OCI-M1 (cell line): ENCODE measurements around the gene SND1.
A peak's percentile ranks its signal among the peaks of the same experiment; 100 is the strongest.

ENCODE experiments used
- DNase-seq: peaks from one replicate; lab custom pipeline; 2025; lab: John Stamatoyannopoulos, UW

SND1 gene

DNA sequence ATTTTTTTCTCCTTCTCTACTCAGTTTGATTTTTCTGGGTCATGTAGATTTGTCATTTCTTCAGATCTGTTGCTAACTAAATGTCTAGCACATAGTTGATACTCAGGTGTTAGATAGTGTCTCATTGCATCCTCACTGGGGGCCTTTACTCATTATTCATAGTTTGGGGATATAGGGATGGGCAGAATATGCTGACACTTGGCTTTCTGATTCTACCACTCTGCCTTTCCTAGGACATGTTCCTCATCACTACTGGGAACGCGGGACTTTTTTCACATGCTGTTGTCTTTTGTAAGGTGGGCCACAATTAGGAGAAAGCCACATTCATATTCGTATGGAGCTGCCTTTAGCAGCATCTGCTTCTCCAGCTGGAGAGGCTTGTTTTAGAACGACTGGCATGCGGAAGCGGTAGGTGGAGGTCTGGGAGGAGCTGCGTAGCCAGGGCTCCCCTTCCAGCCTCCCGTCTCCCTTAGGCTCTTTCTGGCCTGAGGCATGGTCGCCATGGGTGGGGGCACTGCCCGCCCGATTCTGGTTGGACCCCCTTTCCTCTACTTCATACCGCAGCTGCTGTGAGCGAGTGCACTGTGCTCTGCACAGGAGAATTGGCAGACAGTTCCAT is 78.8 kb downstream of the SND1 start:
- DNase-seq = no peak

DNA sequence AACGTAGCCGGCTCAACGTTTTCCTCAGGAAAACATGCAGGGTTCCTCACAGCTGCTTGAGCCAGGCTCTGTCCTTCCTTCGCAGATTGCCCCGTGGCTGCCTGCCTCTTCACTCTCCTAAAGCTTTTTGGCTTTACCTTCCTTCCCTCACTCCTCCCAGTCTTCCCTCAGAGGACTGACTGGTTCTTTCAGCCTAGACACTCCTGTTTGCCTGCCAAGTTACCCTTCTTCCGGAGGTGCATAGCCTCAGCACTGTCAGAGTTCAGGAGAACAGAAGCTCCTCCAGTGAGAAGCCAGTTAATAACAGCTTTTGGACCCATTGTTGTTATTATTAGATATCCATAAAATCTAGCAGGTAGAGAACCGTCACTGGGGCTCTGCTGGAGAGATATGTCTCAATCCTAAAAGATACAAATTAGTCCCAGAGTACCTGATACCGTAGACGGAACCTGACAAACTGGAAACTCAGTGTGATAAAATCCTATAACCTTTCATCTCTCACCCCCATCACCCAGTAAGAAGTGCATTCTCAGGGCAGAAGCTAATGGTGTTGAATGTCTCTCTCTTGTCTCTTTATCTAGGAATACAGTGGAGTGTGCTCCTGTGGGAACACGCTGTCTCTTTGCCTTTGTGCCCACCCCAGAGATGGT is 79.6 kb downstream of the SND1 start:
- no peak for DNase-seq

DNA sequence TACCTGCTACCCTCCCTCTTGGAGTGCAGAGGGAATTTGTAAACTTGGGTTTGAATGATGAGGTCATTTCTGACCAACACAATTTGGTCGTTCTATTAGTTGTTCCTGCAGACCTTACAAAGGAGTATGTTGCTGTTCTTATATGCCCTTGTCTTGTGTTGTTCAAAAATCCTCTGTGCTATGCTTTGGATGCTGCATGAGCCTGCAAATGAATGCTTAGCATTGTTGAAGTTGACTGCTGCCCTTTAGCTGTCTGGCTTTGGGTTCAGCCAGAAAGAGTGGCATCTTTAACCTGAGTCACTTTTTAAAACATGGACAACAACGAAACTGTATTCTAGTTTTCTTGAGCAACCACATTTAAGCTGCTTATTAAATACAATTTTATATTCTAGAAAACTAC is 80.3 kb downstream of the SND1 start:
- DNase-seq = no peak

DNA sequence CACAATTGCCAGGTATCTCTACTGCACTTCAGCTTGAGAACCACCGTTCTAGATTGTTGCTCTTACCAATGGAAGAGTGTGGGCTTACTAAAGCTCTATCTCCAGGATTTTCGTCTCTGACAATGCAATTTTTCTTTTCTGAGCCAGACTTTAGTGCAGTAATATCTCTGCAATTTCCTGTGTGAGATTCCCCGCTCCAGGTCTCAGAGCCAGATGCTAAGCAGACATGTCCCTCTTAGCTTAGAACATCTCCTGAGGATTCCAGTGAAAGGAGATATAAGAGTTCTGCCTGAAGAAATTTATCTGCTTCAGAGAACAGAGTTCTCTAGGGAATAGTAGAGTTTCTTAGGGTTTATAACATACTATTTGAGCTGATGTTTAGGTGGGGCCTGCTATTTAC is 82.0 kb downstream of the SND1 start:
- DNase-seq = no peak

DNA sequence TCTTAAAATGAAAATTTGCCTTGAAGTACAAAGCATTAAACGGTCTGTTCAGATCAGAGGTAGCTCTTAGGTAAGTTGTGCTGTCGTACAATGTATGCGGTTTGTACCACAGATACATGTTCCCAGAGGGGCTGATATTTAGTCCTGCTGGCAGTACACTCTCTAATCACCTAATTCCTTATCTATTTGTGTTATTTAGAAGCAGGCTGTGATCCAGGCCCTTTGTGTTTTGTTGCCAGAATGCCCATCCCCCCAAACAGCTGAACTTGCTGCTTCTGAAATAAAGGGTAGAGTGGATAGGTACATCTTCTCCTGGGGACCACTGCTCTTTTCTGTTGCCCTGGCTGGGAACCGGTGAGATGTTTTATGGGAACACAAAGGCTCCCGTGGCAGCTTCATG is 84.5 kb downstream of the SND1 start:
- no peak for DNase-seq

DNA sequence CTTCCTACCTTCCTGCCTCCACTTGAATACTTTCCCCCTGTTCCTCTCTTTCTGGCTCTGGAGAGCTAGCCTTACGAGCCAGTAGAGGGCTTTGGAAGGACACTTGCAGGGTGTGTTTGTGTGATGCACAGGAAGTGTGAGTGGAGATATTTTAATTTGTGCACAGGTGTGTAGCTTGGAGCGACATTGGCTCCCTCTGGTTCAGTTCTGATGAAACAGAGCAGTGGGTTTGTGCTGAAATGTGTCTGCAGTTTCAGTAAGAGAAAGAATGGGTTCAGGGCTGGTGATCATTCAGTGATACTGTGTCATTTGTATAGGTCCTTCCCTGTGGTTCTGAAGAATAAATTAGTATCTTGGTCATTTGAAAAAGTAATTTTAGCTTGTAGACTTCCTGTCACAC is 86.9 kb downstream of the SND1 start:
- no peak for DNase-seq

DNA sequence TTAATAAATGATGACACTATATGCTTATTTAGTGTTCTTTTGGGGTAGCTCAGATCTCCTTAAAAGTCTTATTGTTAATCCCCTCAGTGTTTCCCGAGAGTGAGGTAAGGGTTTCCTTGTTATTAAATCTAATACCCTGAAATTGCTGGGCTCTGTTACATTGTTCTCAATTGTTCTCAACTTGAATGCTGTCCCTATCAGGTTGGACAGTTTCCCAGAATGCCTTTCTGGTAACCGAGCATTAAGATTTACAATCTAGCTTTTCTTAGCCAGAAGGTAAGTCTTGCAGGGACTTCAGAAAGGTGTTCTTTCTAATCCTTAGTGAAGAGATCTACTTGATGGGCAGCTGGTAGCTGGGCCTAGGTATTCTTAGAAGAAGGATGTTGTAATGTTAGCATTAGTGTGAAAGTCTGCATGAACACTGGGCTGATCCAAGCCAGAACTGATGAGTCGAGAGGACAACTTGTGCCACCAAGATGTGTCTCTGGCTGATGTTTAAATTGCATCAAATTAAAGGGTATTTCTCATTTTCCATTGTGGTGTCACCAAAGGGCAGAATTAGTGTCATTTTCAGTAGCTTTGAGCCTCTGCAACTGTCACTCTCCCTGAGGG is 89.9 kb downstream of the SND1 start:
- no peak for DNase-seq

DNA sequence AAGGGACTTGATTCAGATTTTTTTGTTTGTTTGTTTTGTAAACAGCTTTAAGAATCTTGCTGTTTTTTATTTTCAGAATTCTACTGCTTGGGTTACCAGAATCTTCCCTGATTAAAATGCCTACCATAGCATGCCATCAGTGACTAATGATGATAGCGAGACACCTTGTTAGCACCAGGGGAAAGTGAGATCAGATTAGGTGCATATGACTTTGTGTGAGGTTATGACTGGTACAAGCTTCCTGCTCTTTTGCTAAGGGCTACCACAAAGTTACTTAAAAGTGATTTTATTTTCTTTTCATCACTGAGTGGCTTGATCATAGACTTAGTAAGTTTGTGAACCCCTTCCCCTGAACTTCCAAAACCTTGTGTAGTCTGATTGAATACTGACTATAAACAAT is 93.5 kb downstream of the SND1 start:
- no peak for DNase-seq

DNA sequence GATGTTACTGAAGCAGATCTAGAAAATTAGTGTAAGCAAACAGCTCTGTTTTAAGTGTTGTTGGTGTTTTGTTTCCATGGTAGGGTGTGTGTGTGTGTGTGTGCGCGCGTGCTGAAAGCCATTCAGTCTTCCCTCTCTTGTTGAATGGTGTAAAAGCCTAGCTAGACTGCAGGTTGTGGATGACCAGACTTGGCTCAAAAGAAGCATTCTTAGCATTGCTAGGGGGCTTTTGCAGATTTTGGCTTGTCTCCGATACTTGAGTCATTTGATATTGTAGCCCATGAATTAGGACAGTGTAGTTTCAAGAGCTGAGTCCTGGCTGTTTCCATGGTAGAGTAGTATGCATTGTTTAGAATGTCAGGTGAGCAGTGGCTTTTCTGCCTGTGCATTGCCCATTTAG is 99.1 kb downstream of the SND1 start:
- DNase-seq = no peak

DNA sequence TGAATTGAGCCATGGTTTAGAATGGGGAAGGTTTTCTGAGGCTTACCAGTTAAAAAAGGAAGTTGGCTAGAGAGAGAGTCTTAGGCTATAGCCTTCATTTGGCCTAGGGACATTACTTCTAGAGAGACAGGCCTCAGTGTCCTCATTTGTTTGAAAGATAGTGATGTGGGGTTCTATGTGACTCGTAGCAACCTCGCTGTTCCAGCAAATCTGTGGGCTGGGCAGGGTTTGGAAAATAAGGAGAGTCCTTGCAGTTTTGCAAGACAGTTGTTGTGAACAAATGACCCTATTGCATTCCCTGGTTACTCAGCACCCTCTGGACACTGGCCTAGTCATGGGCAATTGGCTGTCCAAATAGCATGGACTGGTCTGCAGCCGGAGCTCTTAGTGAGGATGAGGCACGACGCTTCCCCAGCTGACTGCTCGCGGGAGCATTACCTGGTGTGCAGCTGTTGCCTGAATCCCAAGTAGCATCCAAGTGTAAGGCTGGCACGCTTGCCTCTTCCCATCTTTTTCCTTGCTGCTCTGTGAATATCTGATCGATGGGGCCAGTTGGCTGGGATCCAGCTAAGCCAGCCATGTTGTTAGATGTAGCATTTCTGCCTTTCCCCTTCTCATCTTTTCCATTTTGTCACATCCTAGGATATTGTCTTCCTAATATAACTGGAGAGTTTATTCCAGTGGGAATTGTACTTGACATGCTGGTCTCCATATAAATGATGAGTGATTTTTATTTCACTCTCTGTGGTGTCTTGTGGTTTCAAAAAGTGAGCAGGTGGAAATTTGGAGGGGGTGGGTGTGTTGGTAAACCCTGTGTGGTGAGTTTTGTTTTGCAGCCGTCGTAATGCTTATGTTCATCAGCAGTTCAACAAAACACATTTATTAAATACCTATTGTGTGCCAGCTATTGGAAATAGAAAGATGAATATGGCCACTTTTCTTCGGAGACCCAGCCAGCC is 99.8 kb downstream of the SND1 start:
- peak; percentile 23 for DNase-seq

DNA sequence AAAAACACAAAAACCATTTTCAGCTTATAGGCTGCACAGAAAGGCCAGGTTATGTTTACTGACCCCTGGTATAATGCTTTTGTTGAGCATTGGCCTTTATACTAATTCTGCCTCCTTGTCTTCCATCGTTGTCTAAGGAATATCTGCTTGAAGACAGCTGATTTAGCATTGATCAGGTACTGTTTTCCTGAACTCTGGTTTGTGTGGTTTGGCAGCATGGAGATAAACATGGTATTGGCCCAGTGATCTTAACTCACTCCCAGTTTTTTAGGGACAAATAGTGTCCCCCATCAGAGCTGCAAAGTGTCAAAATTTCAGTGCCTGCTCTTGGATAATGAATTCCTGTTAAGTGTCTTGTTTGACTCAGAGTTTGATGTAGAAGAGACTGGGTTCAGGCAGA is 100.8 kb downstream of the SND1 start:
- no peak for DNase-seq

DNA sequence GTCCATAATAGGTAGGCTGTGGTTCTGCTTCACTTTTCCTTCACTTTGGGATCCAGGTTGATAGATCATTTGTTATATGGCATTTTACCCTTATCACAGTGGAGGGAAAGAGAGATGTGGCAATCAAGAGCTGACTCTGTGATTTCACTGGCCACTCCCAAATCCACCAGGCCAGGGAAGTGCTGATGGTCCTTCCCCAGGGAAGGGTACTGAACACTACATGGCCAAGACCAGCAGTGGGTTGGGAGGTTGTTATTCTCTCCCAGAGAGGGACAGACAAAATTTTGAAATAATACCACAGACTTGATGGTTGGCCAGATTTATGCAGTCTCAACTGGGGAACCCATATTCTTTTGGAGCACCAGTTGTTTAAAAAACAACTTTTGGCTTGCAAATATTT is 102.5 kb downstream of the SND1 start:
- DNase-seq = no peak

DNA sequence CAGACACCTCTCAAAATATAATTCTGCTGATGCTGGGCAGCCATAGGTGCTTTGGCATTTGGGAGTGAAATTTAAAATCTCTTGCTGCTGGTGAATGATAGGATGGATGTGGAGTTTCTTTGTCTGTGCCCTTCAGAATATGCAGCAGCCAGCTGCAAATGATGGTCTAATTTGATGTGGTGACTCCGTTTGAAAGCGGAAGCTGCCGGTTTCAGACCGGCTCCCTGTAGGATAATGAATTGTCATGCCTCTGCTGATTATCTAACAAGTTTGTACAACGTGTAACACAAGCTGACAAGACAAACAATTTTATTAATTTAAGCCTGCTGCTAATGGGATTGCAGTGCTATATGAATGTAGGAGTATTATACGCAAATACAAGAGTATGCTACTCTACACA is 103.5 kb downstream of the SND1 start:
- DNase-seq = no peak

DNA sequence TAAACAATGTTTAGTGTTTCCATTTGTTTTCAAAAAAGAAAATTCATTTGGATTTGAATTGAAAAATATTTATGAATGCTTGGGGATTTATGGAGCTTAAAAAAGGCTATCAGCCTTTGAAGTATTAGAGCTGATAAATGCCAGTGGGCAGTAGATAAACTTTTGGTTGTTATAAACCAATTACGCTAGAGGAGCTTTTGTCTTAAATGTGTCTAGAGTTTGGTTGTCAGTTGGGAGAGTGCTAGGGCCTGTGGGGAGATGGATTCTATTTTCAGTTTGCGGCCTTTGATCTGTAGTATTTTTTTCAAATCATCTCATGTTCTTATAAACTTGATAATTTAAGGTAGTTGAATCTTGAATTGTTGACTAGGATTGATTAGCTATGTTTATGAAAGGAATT is 104.0 kb downstream of the SND1 start:
- DNase-seq = no peak

DNA sequence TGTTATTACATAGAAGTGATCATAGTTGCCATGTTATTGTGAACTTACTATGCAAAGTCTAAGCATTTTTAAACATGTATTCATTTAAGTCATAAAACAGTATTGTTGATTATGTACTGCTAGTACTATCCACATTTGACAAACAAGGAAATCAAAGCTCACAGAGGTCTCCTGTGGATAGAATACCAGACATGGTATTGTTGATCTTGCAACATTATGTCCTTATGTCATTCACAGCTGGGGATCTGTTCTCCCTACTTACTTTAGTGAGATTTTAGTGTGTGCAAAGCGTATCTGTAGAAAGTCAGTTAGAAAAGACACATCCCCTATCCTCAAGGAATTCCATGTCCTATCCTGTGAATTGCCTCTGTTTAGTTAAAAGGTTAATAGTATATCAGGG is 106.1 kb downstream of the SND1 start:
- DNase-seq = no peak

DNA sequence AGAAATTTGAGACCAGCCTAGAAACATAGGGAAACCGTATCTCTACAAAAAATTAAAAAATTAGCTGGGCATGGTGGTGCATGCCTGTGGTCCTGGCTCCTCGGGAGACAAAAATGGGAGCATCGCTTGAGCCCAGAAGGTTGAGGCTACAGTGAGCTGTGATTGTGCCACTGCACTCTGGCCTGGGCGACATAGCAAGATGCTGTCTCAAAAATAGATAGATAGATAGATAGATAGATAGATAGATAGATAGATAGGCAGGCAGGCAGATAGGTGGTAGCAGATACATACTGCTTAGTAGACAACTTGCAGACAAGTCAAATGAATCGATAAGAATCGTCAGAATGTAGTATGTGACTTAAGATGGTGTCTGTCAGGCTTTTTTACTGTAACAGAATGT is 106.9 kb downstream of the SND1 start:
- no peak for DNase-seq

DNA sequence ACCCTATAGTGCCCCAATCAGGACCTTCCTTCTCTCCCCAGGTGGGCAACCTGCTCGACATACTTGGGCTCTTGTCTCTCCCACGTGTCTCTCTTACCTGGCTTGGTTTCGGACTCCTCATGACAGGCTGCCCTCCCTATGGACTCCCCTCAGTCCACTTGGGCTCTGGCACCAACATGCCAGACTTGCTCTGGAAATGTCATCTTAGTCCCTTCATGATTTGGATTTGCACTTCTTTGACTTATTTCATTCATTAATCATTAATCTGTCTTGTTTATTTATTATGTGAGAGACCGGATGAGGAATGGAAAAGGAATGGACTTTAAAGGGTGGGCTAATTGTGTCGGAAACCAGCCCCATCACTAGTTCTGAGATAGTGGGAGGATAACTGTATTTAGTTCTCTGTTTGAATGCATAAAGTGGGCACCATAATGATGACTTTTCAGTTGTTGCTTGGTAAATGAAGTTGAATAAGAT is 108.0 kb downstream of the SND1 start:
- no peak for DNase-seq

DNA sequence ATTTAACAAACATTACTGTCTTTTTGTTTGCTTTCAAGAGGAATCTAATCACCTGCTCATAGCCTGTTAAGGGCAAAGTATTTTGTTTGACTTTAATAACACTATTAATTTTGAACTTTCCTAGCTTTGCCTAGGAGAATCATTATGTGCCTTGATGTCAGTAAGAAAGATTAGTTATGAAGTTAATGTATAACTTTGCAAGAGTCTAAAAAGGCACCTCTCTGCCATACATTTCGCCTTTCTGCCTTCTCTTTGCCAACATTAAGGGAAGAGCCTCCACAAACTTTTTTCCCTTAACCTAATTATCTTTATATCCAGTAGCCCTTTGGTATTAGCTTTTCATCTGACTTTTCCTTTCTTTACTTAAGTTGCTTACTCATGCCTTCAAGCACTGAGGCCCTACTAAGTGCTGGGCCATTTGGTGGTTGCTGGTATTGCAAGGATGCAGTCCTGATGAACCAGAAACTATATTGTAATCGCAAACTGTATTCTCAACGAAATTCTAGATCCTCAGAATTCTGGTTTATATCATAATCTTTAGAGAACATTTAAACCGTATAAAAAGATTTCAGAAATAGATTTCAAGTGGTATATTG is 108.5 kb downstream of the SND1 start:
- no peak for DNase-seq

DNA sequence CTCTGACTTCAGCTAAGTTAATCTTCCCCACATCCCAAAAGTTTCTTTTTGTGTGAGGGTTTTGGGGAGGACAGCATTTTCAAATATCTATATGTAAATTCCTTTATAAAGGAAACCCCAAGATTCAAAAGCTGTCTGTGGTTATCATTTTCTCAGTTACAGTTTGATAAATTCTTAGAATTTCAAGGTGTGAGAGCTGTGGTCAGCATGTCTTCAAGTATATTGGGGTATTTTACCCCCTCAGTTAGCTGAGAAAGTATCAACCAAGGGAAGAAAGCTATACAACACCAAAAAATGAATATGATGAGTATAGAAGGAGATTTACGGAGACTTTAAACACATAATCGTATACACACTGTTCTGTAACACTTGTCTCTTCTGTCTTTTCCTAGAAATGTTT is 109.2 kb downstream of the SND1 start:
- no peak for DNase-seq

DNA sequence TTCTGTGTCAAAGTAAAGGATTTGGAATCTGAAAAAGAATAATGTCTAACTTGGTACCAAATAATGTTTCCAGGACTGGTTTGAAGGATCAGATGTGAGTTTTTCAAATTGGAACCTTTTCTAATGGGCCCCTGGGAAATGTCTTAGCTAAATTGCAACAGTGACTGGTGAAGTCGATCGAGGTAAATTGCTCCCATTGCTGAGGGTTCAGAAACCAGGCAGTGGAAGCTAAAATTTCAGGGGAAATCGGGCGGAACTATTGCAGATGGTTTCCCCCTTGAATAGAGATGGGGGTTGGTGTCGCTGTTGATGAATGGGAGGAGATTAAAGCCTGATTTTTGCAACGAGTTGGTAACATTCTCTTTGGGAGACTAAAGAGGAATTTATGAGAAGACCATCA is 112.7 kb downstream of the SND1 start:
- no peak for DNase-seq

DNA sequence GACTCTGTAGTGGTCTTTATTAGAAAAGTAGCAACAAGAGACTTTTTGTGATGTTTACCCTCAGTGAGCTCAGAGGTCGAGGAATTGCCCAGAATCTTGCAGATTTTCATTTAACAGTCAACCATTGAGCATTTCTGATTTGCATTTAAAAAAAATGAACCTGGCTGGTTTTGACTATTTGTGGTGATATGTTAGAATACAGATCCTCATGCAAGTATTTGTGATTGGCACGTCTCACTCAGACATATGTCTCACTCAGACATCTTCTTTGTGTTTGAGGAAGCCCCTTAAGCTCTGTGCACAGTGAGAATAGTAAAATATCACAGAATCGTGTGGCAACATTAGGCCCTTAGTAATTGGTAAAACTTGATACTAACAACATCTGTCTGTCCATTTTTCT is 113.2 kb downstream of the SND1 start:
- no peak for DNase-seq

DNA sequence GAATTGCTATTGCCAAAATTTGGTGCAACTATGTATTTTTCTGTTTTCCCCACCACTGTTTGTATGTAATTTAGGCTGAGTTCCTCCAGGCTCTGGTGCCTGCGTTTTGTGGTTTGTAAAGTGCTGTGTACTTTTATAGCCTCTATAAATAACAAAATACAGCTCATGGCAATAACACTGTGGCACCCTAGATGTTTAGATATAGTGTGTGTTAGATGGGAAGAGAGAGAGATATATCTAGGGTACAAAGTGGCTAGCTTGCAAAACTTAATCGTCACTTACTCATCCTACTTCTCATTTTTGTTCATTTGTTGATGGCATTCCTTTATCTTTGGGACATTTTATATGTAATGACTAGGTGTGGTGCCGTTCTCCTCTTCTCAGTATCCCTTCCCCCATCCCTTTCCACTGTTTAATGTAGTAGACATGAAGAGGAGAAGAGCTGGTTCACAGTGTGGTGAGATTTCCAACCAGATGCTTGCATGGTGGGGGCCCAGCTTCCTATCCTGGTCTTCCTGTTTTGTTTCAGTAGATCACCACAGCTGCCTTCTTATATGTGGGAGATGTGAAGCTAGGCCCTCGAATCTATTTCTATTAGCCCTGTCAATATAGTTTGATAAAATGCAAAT is 115.0 kb downstream of the SND1 start:
- DNase-seq = no peak
